Urinary bladder (tissue), 4 donors: ENCODE results near the gene PPP6R2. TPM values are rescaled to one million over a fixed set of nuclear protein-coding genes. Genes with fewer than 3 reads are reported as not detected.
"Not testable (repeated sequence)": the region's sequence is repeated elsewhere in the genome, so short reads cannot be mapped to it uniquely, and the experiment has no call there.

Experiments
- DNase-seq: peaks from one replicate; pipeline ENCODE4 v3.0.0-alpha.2; 2015; ENCODE audit errors: extremely low spot score
- H3K27ac ChIP-seq: one replicate; pipeline ENCODE4 v1.5.1; 2013; ENCODE audit warnings: low read depth, mild to moderate bottlenecking, moderate library complexity
- H3K36me3 ChIP-seq: one replicate; pipeline ENCODE4 v1.6.1; 2013; ENCODE audit warnings: mild to moderate bottlenecking, moderate library complexity; ENCODE audit not compliant: insufficient read depth
- H3K4me1 ChIP-seq: one replicate; pipeline ENCODE4 v1.6.1; 2013; ENCODE audit warnings: mild to moderate bottlenecking, moderate library complexity; ENCODE audit not compliant: insufficient read depth
- H3K4me3 ChIP-seq: one replicate; pipeline ENCODE4 v1.5.1; 2013; ENCODE audit warnings: low read depth, low read length
- WGBS: extraction: QIAGEN DNeasy Blood & Tissue Kit; methylation state at CpG from one replicate; pipeline ENCODE4 v1.1.7; 2013; 5-methylcytosine and 5-hydroxymethylcytosine counted together
- polyA plus RNA-seq: library from polyadenylated mRNA; stranded (reverse); fragments of 200-250 nt; gene quantifications from one replicate; pipeline ENCODE4 v1.2.3, GENCODE V29; 2013
- total RNA-seq: library from RNA; depleted of rRNA; stranded (reverse); fragments of >200 nt; gene quantifications from one replicate; pipeline ENCODE4 v1.2.3, GENCODE V29; 2014
- donor health status: healthy with polysubstance abuse.
- donor health status: healthy.

The PPP6R2 gene
- total and polyA plus RNA-seq, 2 donors, result 31.1 to 46.0 TPM

- H3K27ac ChIP-seq, H3K4me3 ChIP-seq: not testable (repeated sequence)
- WGBS, result 85% methylated on average over 5 of the region's 5 CpGs
Observed at GRCh38 chr22:50334433-50334832, 8.7 kb upstream of the PPP6R2 start.

GRCh38 chr22:50337262-50338041 is 5.7 kb upstream of the PPP6R2 start:
- no peak for DNase-seq
- Histone ChIP-seq H3K36me3 (no peaks in the 10 kb centered on the region), H3K4me3 (no peak overlapping the region), H3K27ac (no peak overlapping the region), H3K4me1 (no peaks in the 10 kb centered on the region)
- 96% methylated on average over 13 of the region's 13 CpGs for WGBS

More at GRCh38 chr22:50334433-50334832, 8.7 kb upstream of the PPP6R2 start:
- not testable (repeated sequence) for H3K36me3 ChIP-seq, H3K4me1 ChIP-seq, DNase-seq

DNA sequence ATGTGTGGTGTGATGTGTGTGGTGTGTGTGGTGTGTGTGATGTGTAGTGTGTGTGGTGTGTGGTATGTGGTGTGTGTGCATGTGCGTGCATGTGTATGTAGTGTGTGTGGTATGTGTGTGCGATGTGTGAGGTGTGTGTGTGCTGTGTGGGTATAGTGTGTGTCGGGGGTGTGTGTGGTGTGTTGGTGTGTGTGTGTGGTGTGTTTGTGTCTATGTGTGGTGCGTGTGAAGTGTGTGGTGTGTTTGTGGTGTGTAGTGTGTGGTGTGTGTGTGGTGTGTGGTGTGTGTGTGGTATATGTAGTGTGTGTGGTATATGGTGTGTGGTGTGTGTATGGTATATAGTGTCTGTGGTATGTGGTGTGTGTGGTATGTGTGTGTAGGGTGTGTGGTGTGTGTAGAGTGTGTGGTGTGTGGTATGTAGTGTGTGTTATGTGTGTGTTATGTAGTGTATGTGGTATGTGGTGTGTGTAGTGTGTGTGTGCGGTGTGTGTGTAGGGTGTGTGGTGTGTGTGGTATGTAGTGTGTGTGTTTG is 5.0 kb upstream of the PPP6R2 start:
- Histone ChIP-seq H3K4me3 (no peak overlapping the region), H3K36me3 (no peaks in the 10 kb centered on the region), H3K27ac (no peak overlapping the region), H3K4me1 (no peaks in the 10 kb centered on the region)
- DNase-seq, result no peak
- WGBS, result 95% methylated on average over 5 of the region's 5 CpGs

GRCh38 chr22:50338860-50339462 is 4.2 kb upstream of the PPP6R2 start:
- no peak for DNase-seq
- 97% methylated on average over 4 of the region's 4 CpGs for WGBS
- Histone ChIP-seq H3K4me3 (no peak overlapping the region), H3K27ac (no peak overlapping the region), H3K36me3 (no peaks in the 10 kb centered on the region), H3K4me1 (no peaks in the 10 kb centered on the region)

- H3K27ac ChIP-seq, result no peak overlapping the region
- H3K36me3 ChIP-seq, result no peaks in the 10 kb centered on the region
- no peak overlapping the region for H3K4me3 ChIP-seq
- WGBS, result 78% methylated on average over 12 of the region's 12 CpGs
- DNase-seq, result no peak
- H3K4me1 ChIP-seq, result no peaks in the 10 kb centered on the region
Observed at GRCh38 chr22:50339945-50340879, 2.9 kb upstream of the PPP6R2 start.

DNA sequence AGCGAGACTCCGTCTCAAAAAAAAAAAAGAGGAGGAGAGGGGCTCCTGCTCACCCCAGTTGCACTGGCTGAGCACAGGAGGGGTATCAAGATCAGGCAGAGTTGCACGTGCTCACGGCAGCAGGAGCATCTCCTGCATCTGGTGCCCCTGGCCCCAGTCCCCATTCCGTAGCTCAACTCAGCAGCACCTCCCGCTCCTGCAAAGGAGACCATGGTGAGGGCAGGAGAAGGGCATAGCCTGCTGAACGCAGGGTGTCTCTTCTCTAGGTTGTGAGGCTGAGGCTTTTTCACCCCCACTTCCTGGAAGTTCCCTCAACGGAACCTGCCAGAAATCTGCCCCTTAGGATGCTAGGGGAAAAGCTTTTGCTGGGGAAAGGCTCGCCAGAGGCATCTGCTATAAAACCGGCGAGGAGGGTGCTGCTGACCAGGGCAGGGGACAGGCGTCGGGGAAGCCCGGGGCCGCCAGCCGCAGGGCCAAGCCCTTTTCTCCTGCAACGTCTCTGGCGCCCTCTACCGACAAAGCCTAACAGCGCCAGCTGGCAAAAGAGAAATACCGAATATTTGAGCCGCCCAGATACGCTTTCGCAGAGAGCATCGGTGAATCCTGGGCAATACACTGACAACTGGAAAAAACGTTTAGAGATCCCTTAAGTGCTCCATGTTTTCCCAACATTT is 1.0 kb upstream of the PPP6R2 start:
- Histone ChIP-seq H3K4me3 (peak overlapping the region; percentile 98), H3K36me3 (no peaks in the 10 kb centered on the region), H3K27ac (no peak overlapping the region), H3K4me1 (peaks cover 3% of the 10 kb centered on the region)
- peak; percentile 67 for DNase-seq
- 15% methylated on average over 26 of the region's 26 CpGs for WGBS

DNA sequence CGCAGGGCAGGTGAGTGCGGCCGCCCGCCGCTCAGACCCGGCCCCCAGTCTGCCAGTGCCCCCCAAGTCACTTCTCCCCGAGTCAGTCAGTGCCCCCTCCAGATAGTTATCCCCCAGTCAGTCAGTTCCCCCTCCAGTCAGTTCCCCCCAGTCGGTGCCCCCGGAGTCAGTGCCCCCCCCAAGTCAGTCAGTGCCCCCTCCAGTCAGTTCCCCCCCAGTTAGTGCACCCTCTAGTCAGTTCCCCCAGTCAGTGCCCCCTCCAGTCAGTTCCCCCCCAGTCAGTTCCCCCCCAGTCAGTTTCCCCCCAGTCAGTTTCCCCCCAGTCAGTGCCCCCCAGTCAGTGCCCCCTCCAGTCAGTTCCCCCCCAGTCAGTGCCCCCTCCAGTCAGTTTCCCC is 411 bp downstream of the PPP6R2 start:
- Histone ChIP-seq H3K4me1 (peaks cover 3% of the 10 kb centered on the region), H3K4me3 (peak overlapping the region; percentile 98), H3K27ac (no peak overlapping the region), H3K36me3 (no peaks in the 10 kb centered on the region)
- WGBS, result 4% methylated on average over 9 of the region's 9 CpGs
- no peak for DNase-seq

GRCh38 chr22:50346470-50346869 is 3.3 kb downstream of the PPP6R2 start:
- H3K36me3 ChIP-seq, result no peaks in the 10 kb centered on the region
- DNase-seq, result no peak
- H3K27ac ChIP-seq, result no peak overlapping the region
- H3K4me3 ChIP-seq, result no peak overlapping the region
- peaks cover 3% of the 10 kb centered on the region for H3K4me1 ChIP-seq
- WGBS, result 70% methylated on average over 8 of the region's 8 CpGs

- no peak overlapping the region for H3K4me3 ChIP-seq
- no peak for DNase-seq
- H3K4me1 ChIP-seq, result peaks cover 3% of the 10 kb centered on the region
- H3K36me3 ChIP-seq, result no peaks in the 10 kb centered on the region
- 82% methylated on average over 8 of the region's 8 CpGs for WGBS
- no peak overlapping the region for H3K27ac ChIP-seq
Observed at GRCh38 chr22:50347157-50347556, 4.0 kb downstream of the PPP6R2 start.

DNA sequence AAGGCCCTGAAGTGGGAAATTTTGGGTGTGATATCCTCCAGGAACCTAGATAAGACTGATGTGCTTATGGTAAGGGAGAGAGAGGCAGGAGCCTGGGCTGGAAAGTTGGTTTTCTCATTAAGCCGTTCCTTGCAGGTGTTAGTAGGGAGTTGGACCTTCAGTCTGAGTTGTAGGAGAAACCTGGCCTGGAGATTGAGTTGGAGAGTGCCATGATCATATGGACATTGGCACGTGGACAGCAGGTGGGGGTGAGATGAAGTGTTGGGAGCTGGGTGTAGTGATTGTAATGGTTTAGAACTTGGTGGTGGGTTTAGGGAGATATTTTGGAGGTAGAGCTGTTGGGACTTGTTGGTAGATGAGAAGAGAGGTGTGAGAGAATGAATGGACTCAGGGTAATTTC is 4.9 kb downstream of the PPP6R2 start:
- 72% methylated on average over 2 of the region's 2 CpGs for WGBS
- H3K36me3 ChIP-seq, result no peaks in the 10 kb centered on the region
- H3K27ac ChIP-seq, result no peak overlapping the region
- peaks cover 3% of the 10 kb centered on the region for H3K4me1 ChIP-seq
- H3K4me3 ChIP-seq, result no peak overlapping the region
- no peak for DNase-seq

DNA sequence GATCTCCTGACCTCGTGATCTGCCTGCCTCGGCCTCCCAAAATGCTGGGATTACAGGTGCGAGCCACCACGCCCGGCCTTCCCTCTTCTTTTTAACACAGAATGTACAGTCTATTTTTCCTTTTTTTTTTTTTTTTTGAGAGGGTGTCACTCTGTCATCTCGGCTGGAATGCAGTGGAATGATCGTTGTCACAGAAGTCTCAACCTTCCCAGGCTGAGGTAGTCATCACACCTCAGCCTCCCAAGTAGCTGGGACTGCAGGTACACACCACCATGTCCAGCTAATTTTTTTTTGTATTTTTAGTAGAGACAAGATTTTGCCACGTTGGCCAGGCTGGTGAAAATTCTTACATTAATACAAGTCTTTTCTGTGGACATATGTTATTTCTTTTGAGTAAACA is 13.1 kb downstream of the PPP6R2 start:
- no peaks in the 10 kb centered on the region for H3K36me3 ChIP-seq
- 94% methylated on average over 8 of the region's 8 CpGs for WGBS
- no peak overlapping the region for H3K27ac ChIP-seq
- H3K4me3 ChIP-seq, result no peak overlapping the region
- DNase-seq, result no peak
- no peaks in the 10 kb centered on the region for H3K4me1 ChIP-seq

DNA sequence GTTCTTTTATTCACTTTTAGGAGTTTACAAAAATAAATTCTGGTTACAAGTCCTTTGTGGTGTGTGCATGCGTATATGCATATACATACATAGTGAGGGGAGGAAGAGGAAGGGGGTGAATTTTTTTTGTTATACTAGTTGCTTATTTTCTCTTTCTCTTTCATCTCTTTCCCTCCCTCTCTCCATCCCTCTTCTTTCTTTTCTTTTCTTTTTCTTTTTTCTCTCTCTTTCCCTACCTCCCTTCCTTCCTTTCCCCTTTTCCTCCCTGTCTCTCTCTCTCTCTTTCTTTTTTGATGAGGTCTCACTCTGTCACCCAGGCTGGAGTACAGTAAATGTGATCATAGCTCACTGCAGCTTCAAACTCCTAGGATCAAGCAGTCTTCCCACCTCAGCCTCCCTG is 14.1 kb downstream of the PPP6R2 start:
- no peaks in the 10 kb centered on the region for H3K4me1 ChIP-seq
- WGBS, result 83% methylated on average over 1 of the region's 1 CpG
- DNase-seq, result no peak
- H3K36me3 ChIP-seq, result no peaks in the 10 kb centered on the region
- no peak overlapping the region for H3K27ac ChIP-seq
- no peak overlapping the region for H3K4me3 ChIP-seq

- WGBS, result 96% methylated on average over 10 of the region's 10 CpGs
- no peak overlapping the region for H3K27ac ChIP-seq
- H3K4me1 ChIP-seq, result no peaks in the 10 kb centered on the region
- no peak for DNase-seq
- H3K36me3 ChIP-seq, result no peaks in the 10 kb centered on the region
- no peak overlapping the region for H3K4me3 ChIP-seq
Observed at GRCh38 chr22:50357756-50358155, 14.6 kb downstream of the PPP6R2 start.
